ENCODE results near the gene FAM72B.
"Not testable (repeated sequence)": the region's sequence is repeated elsewhere in the genome, so short reads cannot be mapped to it uniquely, and the experiment has no call there.

Gene FAM72B

GRCh38 chr1:121199763-121200162 is 15.6 kb upstream of the FAM72B start:
- not testable (repeated sequence) for DNase-seq

- not testable (repeated sequence) for DNase-seq
Measured at GRCh38 chr1:121197095-121197882, 13.1 kb upstream of the FAM72B start.

- not testable (repeated sequence) for DNase-seq
Measured at GRCh38 chr1:121192512-121192911, 8.4 kb upstream of the FAM72B start.

- not testable (repeated sequence) for DNase-seq
Measured at GRCh38 chr1:121187914-121188313, 3.8 kb upstream of the FAM72B start.

DNA sequence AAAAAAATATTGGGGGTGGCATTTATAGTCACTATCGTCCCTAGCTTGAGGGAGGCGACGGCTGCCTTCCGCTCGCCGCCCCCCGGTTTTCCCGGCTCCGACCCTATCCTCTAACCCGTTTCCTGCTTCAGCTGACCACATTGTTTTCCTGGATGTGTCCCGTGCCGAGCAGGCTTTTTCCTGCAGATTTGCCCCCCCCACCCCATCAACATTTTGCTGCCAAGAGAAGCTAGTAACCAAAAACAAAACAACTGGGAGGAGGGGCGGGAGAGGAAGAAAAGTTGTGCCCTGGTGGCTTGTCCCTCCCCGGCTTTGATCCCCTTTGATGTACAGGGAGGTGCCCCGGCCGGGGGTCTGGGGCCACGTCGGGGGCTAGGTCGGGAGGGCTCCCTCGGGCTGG is 2.1 kb upstream of the FAM72B start:
- DNase-seq = not testable (repeated sequence)

DNA sequence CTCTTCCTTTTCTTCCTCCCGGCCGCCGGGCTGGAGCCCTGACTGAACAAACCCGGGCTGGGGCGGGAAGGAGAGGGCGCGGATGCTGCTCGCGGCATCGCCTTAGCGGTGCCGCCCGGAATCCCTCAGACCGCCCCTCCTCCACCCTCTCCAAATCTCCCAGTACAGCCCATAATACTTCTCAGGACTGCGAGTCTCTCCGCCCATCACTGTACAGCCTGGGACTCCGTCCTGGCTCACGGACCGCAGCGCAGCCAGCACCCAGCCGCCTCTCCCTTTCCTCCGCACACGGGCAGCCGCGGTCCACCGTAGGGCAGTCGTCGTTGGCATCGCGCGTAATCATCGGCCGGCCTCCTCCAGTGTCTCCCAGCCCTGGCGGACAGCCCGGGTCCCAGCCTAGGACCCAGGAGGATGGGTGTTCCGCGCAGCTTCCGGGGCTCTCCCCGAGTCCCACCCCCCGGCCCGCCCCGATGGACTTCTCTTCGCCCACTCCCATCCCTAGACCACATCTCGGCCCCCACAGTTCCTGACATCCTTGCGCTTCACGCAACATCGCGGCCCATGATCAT is 1.1 kb upstream of the FAM72B start:
- not testable (repeated sequence) for DNase-seq

DNA sequence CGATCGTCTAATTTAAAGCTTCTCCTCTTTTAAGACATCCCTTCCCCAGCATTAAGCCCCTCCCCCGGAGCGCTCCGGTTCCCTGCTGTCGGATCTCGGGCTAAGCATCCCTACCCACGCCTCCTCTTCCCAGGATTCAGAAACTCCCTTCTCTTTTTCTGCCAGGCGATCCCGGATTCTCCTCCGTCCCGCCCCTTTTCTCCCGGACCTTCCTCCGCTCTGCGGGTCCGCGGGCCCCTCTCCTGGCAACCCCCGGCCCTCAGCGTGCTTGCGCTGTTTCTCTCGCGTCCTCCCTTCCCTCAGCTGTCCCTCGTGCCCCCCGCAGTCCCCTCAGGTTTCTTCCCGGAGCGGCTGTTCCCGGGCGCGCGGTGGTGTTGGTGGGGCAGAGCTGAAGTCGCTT is 273 bp downstream of the FAM72B start:
- DNase-seq = peak; percentile 24

GRCh38 chr1:121178197-121178596 is 5.9 kb downstream of the FAM72B start:
- not testable (repeated sequence) for DNase-seq

- DNase-seq = not testable (repeated sequence)
Measured at GRCh38 chr1:121176649-121177048, 7.5 kb downstream of the FAM72B start.

GRCh38 chr1:121168152-121168668 is 15.9 kb downstream of the FAM72B start:
- DNase-seq = not testable (repeated sequence)

DNA sequence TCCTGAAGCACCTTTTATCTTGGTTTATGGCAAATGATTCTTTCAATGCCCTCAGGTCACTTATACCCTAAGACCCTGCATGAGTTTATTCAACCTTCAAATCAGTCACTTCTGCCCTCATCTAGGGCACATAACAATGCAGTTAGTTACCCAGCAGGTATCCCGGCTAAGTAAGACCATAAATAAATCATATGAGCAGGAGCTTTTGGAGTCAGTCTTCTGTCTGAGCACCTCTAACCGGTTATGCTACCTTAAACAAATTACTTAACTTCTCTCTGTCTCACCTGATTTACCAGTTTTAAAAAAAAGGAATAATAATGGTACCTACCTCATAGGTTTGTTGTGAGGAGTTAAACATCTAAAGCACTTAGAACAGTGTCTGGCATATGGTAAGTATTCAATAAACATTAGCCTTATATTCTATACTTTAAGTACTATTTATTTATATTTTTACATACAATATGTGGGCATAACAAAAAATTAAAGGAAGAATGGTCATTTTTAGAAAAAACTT is 16.9 kb downstream of the FAM72B start:
- DNase-seq = not testable (repeated sequence)

DNA sequence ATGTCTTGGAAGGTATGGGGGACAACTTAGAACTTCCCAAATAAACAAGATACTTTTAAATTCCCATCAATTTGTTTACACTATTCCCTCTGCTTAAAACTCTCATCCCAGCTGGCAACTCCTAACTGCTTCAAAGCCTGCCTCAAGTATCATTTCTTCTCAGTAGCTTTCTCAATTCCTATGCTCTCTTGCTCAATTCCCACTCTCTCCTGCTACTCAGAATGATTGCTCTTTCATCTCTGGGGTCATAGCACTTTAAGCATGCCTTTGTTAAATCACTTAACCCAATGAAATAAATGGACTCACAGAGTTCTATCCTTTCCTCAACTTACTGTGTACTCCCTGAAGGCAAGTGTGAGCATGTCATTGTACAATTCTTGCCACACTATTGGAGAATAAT is 18.8 kb downstream of the FAM72B start:
- DNase-seq = not testable (repeated sequence)

DNA sequence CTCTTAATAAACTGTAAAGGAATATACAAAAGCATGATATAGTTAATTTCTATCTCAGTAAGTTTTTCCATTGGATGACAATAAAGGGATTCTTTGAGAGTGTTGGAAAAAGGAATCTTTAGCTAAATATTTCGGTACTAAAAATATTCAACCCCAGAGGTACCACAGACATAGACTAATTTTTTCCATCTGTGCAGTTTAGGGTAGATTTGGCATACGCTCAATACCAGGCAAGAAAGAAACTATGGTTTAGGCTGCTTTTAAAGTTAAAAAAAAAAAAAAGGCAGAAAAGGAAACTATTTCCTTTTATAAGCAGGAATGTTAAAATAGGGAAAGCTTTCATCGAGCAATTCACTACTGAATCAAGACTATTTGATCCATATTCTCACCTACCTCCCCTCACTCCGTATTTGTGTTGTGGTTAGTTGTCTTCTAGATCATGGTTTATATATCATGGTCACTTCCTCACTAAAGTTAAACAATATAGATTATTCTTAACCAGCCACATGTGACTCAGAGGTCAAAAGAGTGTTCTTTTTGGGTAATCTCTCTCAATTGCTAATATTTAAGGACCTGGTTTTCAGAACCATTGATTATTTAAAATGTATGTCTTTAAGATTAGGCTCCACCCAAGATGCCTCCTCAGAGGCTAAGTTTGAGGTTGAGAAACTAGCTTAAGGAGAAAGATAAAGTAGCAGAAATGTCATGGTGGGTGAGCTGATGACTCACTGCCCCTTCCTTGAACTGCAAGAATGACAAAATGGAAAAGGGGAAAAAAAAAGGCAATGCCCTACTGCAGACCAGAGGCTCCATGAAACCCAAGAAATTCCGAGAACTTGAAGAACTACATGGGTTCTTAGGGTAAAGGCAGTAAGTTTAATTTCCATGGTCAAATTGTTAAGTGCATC is 20.0 kb downstream of the FAM72B start:
- DNase-seq = peak; percentile 80

DNA sequence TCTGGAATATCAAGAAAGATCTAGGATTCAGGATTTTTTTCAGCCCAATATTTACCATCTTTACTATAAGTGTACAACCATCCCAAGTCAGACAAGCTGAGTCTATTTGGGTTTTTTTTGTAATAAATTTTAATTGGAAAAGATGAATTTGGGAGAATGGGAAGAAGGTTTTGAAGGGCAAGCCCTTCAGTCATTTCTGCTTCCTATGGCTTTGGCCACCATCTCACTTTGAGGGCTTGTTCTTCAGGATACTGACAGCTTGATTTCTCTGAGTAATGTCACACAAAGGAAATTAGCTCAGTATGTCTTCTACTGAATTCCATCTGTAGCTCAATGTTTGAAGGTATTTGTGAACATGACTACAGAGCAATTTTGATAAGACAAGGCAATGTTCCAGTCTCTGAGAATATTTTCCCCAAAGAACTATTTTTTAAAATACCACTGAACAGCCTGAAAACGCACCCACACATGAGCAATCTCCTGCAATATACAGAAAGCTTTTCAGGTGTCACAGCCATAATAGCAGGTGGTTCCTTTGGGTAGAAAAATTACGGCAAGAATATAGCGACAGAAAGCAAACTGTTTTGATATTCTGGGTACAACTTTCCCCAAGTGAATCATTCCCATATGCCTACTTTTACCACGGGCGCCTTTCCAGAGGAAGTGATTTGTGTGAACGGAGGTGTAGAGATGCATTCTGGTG is 22.8 kb downstream of the FAM72B start:
- not testable (repeated sequence) for DNase-seq

DNA sequence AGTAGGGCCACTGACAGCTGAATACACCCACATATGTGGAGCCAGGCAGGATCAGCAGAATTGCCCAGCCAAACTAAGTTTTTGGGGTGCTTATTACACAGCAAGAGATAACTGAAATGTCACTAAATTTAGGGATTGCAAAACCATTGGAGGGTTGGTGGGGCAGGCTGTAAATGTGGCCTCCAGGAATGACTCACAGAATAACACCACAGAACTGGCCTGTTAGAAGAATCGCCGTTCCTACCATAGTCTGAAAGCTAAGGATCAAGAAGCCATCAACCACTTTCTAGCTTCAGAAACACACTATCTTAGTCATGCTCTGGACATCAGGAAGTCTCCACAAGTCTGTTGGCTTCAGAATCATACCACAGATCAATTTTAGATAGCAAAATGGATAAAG is 24.0 kb downstream of the FAM72B start:
- DNase-seq = not testable (repeated sequence)

DNA sequence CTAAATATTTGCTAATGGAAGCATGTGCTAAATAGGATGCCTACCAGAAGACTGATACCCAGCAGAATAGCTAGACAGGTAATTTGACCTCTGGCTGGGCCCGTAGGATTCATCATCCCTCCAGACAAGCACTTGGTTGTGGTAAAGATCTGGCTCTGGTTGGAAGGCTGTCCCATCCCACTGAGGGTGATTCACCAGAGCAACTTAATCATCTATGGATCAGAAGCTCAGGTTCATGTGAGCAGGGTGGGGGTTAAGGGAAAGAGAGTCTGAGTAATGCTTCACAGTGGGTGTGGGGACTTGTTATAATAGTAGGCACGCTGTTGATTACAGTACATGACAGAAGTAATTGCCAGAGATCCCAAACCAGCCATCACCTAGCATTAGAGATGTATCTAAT is 26.5 kb downstream of the FAM72B start:
- DNase-seq = not testable (repeated sequence)

DNA sequence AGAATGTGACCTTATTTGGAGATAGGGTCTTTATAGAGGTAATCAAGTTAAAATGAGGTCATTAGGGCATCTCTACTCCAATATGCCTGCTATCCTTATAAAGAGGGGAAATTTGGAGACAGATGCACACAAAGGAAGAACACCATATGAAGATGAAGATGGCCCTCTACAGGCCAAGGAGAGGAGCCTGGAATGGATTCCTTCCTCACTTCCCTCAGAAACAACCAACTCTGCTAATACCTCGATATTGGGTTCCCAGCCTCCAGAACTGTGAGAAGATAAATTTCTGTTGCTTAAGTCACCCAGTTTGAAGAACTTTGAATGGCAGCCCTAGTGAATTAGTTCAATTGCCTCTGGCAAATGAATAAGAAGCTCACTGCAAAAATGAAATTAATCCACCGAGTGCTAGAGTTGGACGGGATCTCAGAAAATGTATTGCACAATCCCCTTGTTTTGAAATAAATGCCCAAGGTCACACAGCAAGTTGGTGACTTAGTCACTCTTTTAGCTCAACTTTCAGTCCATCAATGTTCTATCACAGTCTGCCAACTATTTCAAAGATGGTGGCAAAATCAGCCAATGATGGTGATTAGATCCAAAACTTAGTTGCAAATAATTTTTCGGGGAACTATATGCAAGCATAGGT is 27.1 kb downstream of the FAM72B start:
- not testable (repeated sequence) for DNase-seq

- DNase-seq = peak; percentile 28
Measured at GRCh38 chr1:121155671-121156358, 28.3 kb downstream of the FAM72B start.

DNA sequence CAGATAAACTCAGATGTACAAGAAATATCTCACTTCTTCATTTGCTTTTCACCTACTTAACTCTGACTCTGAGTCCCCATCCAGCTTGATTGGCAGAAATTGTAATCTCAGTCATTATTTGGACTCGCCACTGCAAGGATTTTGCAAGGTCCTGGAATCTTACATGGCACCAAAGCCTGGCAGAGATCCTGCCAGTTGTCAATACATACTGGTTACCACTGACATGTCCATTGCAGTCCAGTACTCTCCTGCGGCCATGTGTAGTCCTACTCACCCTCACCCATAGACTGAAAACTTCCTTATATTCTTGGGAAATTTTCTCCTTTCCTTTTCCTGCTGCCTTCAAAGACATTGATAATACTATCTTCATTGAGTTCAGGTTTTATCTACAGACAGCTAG is 29.3 kb downstream of the FAM72B start:
- DNase-seq = not testable (repeated sequence)

DNA sequence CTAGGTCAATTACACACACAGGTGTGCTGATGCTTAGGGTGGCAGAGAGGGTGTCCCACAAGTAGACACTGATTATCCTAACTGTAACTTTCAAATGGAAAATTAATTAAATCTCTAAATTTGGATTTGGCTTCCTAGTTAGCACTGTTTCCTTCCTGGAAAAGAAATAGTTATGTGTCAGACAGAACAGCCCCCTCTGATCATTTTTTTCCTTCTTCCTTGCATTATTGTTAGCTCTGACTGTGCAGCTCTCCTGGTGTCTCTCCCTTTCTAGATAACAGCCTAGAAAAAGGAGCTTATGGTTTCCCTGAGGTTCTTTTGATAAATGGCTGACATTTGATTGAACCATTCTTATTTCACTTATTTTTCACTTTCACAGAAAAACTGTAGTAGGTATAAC is 31.4 kb downstream of the FAM72B start:
- not testable (repeated sequence) for DNase-seq

DNA sequence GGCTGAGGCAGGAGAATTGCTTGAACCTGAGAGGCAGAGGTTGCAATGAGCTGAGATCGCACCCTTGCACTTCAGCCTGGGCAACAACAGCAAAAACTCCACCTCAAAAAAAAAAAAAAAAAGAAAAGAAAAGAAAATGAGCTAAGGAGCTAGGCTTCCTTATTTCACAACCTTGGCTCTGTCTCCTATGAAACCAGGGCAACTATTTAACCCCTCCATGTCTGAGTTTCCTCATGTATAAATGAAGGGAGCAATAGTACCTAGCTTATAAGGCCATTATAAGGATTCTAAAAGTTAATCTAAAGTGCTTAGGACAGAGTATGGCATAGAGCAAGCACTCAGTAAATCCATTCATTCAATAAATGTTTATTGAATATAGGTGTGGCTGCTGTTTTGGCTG is 32.8 kb downstream of the FAM72B start:
- not testable (repeated sequence) for DNase-seq

Data from fibroblast of skin of right biceps (primary cell).